ENCODE results near the gene PKNOX2.

The PKNOX2 gene

GRCh38 chr11:125313271-125314219 lies 149.0 kb downstream of the PKNOX2 start:
- H3K4me3 ChIP-seq (ENCODE audit: low read depth, low read length), result no peak overlapping the region
- TF ChIP-seq CTCF (IDR thresholded peaks at IDR 0.05; ENCODE audit: borderline replicate concordance, insufficient read depth, low read depth, low read length), result no peak

DNA sequence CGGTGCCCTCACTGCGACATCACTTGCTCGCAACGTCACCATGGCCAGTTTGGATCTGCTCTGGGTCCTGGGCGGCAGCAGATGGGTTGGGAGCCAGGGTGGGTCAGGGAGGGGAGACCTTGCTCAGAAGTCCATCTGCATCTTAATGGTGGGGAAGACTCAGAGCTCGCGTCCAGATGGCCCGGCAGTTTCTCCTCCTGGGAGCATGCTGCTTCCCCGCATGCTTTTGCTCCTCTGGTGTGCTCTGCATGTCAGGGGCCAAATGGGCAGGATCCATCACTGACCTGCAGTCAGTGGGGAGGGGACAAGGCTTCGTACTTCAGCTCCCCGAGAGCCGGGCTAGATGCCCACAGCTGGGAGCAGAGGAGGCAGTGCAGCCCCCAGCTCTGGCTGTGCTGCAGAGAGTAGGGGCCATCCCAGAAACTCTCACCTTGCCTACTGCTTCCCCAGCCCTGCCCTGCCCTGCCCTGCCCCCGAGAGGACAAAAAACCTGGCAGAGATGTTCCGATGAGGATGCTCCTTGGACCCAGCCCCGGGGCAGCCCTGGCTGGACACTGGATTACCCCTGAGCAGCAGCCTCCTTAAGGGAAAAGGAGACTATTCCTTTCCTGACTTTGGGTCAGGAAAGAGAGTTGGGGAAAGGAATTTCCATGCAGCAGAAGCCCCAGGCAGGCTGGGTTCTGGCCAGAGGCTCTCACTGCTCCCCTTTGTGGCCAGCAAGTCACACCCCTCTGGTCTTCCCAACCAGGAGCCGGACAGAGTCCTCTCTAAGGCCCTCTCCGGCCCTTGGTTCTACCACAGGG lies 149.9 kb downstream of the PKNOX2 start:
- H3K4me3 ChIP-seq (ENCODE audit: low read depth, low read length), result no peak overlapping the region
- no peak for TF ChIP-seq CTCF (IDR thresholded peaks at IDR 0.05; ENCODE audit: borderline replicate concordance, insufficient read depth, low read depth, low read length)

GRCh38 chr11:125315079-125315740 lies 150.7 kb downstream of the PKNOX2 start:
- no peak for TF ChIP-seq CTCF (IDR thresholded peaks at IDR 0.05; ENCODE audit: borderline replicate concordance, insufficient read depth, low read depth, low read length)
- H3K4me3 ChIP-seq (ENCODE audit: low read depth, low read length), result no peak overlapping the region

- no peak overlapping the region for H3K4me3 ChIP-seq (ENCODE audit: low read depth, low read length)
- TF ChIP-seq CTCF (IDR thresholded peaks at IDR 0.05; ENCODE audit: borderline replicate concordance, insufficient read depth, low read depth, low read length), result no peak
Measured at GRCh38 chr11:125317416-125317815, 152.9 kb downstream of the PKNOX2 start.

GRCh38 chr11:125319649-125320048 lies 155.1 kb downstream of the PKNOX2 start:
- no peak overlapping the region for H3K4me3 ChIP-seq (ENCODE audit: low read depth, low read length)
- no peak for TF ChIP-seq CTCF (IDR thresholded peaks at IDR 0.05; ENCODE audit: borderline replicate concordance, insufficient read depth, low read depth, low read length)

DNA sequence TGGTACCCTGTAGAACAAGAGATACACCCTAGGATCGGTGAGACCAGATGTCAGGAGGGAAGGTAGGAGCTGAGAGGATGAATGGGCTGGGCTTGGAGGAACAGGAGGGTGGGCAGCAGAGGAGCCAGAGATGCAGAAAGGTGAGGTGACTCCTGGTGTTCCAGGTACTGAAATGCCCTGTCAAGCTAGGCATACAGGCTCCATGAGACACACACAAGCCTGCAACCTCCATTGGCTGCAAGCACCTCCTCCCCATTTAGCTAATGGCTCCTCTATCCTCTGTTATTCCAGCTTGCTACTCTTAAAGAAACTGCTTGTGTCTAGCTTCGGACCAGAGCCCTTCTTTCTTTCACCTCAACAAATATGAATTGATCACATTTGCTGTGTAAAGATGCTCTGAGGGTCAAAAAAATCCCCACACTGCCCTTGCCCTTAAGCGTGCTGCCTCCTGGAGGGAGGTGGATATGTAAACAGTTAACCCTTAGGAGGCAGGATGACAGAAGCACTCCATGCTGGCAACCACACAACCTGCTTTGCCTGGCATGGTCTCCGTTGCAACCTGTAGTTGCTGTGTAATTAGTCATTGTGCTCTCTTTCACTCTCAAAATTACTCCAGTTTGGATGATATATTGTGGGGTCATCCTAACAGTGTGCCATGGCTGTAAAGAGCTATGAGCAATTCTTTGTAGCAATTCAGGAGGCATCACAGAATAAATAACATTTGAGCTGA lies 156.0 kb downstream of the PKNOX2 start:
- TF ChIP-seq CTCF (IDR thresholded peaks at IDR 0.05; ENCODE audit: borderline replicate concordance, insufficient read depth, low read depth, low read length), result no peak
- H3K4me3 ChIP-seq (ENCODE audit: low read depth, low read length), result no peak overlapping the region

All from GM12875 (cell line).